HG03571 (cell line): ENCODE results near the gene UNC45A.

Experiments used
- ATAC-seq: cut with Tn5 transposase; IDR thresholded peaks from one replicate; pipeline ENCODE4 v1.9.1; 2021; ENCODE audit not compliant: unreplicated experiment

UNC45A gene

DNA sequence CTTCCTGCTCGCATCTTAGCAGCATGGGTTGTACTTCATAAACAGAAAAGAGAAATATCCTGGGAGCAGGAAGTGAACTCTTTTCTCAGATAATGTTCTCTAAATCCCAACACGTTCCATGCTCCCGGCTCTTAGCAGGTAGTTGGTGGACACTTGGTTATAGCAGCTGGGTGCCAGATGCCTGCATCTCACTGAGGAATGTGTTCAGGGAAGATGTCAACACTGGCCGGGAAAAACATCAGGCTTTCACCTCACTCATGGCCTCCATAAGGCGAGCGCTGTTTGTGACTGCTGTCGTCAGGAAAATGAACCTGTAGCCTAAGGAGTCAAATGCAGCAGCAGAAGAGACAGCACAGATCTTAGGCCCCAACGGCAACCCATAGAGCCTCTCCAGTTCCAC, 63.7 kb downstream of the UNC45A start:
- ATAC-seq = no peak

DNA sequence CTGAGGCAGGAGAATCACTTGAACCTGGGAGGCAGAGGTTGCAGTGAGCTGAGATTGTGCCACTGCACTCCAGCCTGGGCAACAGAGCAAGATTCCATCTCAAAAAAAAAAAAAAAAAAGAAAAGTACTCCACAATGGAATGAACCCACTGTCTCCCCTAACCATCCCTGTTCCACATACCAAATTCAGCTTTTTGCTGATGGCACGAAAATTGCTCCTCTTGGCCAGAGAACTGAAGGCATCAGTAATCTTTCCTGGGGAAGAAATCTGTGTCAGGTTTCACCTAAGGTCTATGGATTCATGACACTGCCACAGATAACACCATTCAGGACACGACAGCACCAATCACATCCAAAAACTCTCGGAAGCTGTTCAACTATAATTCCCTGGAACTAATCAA, 66.1 kb downstream of the UNC45A start:
- no peak for ATAC-seq
